Adrenal gland (tissue), 5 donors: ENCODE measurements around the gene STIP1.

Source experiments
- CTCF ChIP-seq, 6 experiments: fragments of 450-650 bp in 4 of 6; fragments of 200-600 bp in 2 of 6; sonication (generic) in 1 of 6; IDR thresholded peaks; 1 replicate in 5 of 6; 2 replicates in 1 of 6; pipeline versions ENCODE4 v1.5.1 to v1.8.0; 2016 to 2021; ENCODE audit warnings: antibody characterized with exemption in 6 of 6, mild to moderate bottlenecking in 2 of 6, moderate library complexity in 1 of 6
- POLR2A ChIP-seq, 2 donors: fragments of 450-650 bp; IDR thresholded peaks; one replicate each; pipeline ENCODE4 v1.6.1; 2017; ENCODE audit warnings: antibody characterized with exemption in 2 of 2, mild to moderate bottlenecking in 2 of 2, moderate library complexity in 1 of 2
- donor health status: DM: no; HTN: no; CAD: no.

GRCh38 chr11:64219755-64220154 lies 33.8 kb downstream of the STIP1 start:
- TF ChIP-seq CTCF (IDR thresholded peaks at IDR 0.05): no peak
- TF ChIP-seq POLR2A (IDR thresholded peaks at IDR 0.05): no peak
